ENCODE measurements around the gene IFNGR2. TPM values are rescaled to one million over a fixed set of nuclear protein-coding genes. Genes with fewer than 3 reads are reported as not detected.
A peak's percentile ranks its signal among the peaks of the same experiment; 100 is the strongest.
"Not testable (repeated sequence)": the region's sequence is repeated elsewhere in the genome, so short reads cannot be mapped to it uniquely, and the experiment has no call there.

Gene IFNGR2
- total and polyA plus RNA-seq, 2 donors (not counting 1 experiment from before 2014, with no cell fraction given), result 50.7 to 57.6 TPM

- H4K20me1 ChIP-seq (ENCODE audit: control insufficient read depth, extremely low read depth, insufficient read depth, low read length), result no peaks in the 10 kb centered on the region
- peak overlapping the region; percentile 18 for H3K27ac ChIP-seq (ENCODE audit: insufficient read depth, low read length)
- no peaks in the 10 kb centered on the region for H3K79me2 ChIP-seq (ENCODE audit: control insufficient read depth, insufficient read depth, low read length)
- TF ChIP-seq, protein P1, sequence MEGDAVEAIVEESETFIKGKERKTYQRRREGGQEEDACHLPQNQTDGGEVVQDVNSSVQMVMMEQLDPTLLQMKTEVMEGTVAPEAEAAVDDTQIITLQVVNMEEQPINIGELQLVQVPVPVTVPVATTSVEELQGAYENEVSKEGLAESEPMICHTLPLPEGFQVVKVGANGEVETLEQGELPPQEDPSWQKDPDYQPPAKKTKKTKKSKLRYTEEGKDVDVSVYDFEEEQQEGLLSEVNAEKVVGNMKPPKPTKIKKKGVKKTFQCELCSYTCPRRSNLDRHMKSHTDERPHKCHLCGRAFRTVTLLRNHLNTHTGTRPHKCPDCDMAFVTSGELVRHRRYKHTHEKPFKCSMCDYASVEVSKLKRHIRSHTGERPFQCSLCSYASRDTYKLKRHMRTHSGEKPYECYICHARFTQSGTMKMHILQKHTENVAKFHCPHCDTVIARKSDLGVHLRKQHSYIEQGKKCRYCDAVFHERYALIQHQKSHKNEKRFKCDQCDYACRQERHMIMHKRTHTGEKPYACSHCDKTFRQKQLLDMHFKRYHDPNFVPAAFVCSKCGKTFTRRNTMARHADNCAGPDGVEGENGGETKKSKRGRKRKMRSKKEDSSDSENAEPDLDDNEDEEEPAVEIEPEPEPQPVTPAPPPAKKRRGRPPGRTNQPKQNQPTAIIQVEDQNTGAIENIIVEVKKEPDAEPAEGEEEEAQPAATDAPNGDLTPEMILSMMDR (conservative IDR thresholded peaks at IDR 0.05 in 1 of 2, IDR thresholded peaks at IDR 0.05 in 1 of 2; ENCODE audit: low read depth in 1 of 2, low read length in 2 of 2), result no peak
- no peak for TF ChIP-seq EZH2 (IDR thresholded peaks at IDR 0.05; ENCODE audit: low read length, missing control alignments)
- H3K4me1 ChIP-seq (ENCODE audit: control insufficient read depth, extremely low read depth, insufficient read depth, low read length), result peaks cover 12% of the 10 kb centered on the region
- H3K4me2 ChIP-seq (ENCODE audit: extremely low read depth, insufficient read depth, low read length), result peak overlapping the region; percentile 19
- no peak overlapping the region for H3K4me3 ChIP-seq (replicated peaks in 1 of 4; ENCODE audit: control extremely low read depth in 1 of 4, insufficient read depth in 1 of 4, low read depth in 3 of 4, low read length in 4 of 4)
- no peaks in the 10 kb centered on the region for H3K36me3 ChIP-seq (ENCODE audit: control insufficient read depth, insufficient read depth, low read length)
- H3K27me3 ChIP-seq (ENCODE audit: control insufficient read depth, insufficient read depth, low read length), result no peaks in the 10 kb centered on the region
- no peak overlapping the region for H3K9ac ChIP-seq (ENCODE audit: insufficient read depth, low read length)
- no peak overlapping the region for H2AFZ ChIP-seq (ENCODE audit: low read length)
- H3K9me3 ChIP-seq (ENCODE audit: control insufficient read depth, insufficient read depth, low read depth, low read length), result no peaks in the 10 kb centered on the region
- peak; percentile 92 to 95 for DNase-seq (ENCODE audit: low read depth in 2 of 2)
Observed at GRCh38 chr21:33380483-33380998, 22.7 kb upstream of the IFNGR2 start.

DNA sequence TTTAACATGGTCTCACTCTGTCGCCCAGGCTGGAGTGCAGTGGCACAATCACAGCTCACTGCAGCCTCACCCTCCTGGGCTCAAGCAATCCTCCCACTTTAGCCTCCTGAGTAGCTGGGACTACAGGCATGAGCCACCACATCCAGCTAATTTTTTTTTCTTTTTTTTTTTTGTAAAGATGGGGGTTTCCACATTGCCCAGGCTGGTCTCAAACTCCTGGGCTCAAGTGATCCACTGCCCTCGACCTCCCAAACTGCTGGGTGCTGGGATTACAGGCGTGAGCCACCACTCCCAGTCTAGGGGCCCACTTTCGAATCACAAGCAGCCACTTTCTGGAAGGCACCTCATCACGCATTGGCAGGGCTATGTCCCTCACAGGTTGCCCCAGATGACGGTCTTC, 21.8 kb upstream of the IFNGR2 start:
- H3K27ac ChIP-seq (ENCODE audit: insufficient read depth, low read length); H3K4me2 ChIP-seq (ENCODE audit: extremely low read depth, insufficient read depth, low read length); H3K4me3 ChIP-seq (replicated peaks in 1 of 4; ENCODE audit: control extremely low read depth in 1 of 4, insufficient read depth in 1 of 4, low read depth in 3 of 4, low read length in 4 of 4); H3K9ac ChIP-seq (ENCODE audit: insufficient read depth, low read length); DNase-seq (ENCODE audit: low read depth in 2 of 2); H2AFZ ChIP-seq (ENCODE audit: low read length); H3K9me3 ChIP-seq (ENCODE audit: control insufficient read depth, insufficient read depth, low read depth, low read length); H3K36me3 ChIP-seq (ENCODE audit: control insufficient read depth, insufficient read depth, low read length); H3K79me2 ChIP-seq (ENCODE audit: control insufficient read depth, insufficient read depth, low read length); H3K27me3 ChIP-seq (ENCODE audit: control insufficient read depth, insufficient read depth, low read length); H4K20me1 ChIP-seq (ENCODE audit: control insufficient read depth, extremely low read depth, insufficient read depth, low read length): not testable (repeated sequence)
- peaks cover 12% of the 10 kb centered on the region for H3K4me1 ChIP-seq (ENCODE audit: control insufficient read depth, extremely low read depth, insufficient read depth, low read length)

DNA sequence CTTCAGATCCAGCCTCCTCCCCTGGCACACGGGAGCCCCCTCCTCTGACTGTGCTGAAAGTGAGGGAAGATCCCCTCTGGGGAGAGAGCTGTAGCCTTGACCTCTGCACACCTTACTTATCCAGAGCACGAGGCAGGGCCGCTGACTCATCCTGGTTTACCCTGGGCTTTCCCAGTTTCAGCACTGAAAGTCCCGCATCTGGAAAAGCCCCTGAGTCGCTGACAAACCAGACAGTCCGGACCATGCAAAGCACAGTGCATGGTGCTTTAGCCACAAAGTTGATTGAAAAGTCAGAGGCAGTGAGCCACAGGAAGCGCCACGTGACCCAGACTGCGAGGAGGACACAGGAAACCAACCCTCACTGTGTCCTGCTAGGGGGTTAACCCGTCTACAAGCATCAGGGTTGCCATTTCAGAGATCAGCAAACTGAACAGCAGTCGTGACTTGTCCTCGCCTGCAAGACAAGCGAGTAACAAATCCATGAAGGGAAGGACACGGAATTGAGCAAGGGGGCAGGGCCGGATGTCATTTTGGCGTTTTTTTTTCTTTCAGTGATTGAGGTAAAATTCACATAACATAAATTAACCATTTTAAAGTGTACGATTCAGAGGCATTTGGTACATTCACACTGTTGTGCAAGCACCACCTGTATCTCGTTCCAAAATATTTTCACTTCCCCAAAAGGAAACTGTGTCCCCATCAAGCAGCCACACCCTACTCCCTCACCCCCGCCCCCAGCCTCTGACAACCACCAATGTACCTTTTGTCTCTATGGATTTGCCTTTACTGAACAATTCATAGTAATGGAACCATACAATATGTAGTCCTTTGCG, 19.9 kb upstream of the IFNGR2 start:
- peak; percentile 74 to 83 for DNase-seq (ENCODE audit: low read depth in 2 of 2)
- peaks cover 12% of the 10 kb centered on the region for H3K4me1 ChIP-seq (ENCODE audit: control insufficient read depth, extremely low read depth, insufficient read depth, low read length)
- H3K79me2 ChIP-seq (ENCODE audit: control insufficient read depth, insufficient read depth, low read length), result no peaks in the 10 kb centered on the region
- no peak overlapping the region for H3K9ac ChIP-seq (ENCODE audit: insufficient read depth, low read length)
- H3K36me3 ChIP-seq (ENCODE audit: control insufficient read depth, insufficient read depth, low read length), result no peaks in the 10 kb centered on the region
- TF ChIP-seq, protein P1 (conservative IDR thresholded peaks at IDR 0.05 in 1 of 2, IDR thresholded peaks at IDR 0.05 in 1 of 2; ENCODE audit: low read depth in 1 of 2, low read length in 2 of 2), result no peak
- H3K27me3 ChIP-seq (ENCODE audit: control insufficient read depth, insufficient read depth, low read length), result no peaks in the 10 kb centered on the region
- peak overlapping the region; percentile 40 for H3K27ac ChIP-seq (ENCODE audit: insufficient read depth, low read length)
- H3K9me3 ChIP-seq (ENCODE audit: control insufficient read depth, insufficient read depth, low read depth, low read length), result no peaks in the 10 kb centered on the region
- no peak overlapping the region for H3K4me3 ChIP-seq (replicated peaks in 1 of 4; ENCODE audit: control extremely low read depth in 1 of 4, insufficient read depth in 1 of 4, low read depth in 3 of 4, low read length in 4 of 4)
- no peaks in the 10 kb centered on the region for H4K20me1 ChIP-seq (ENCODE audit: control insufficient read depth, extremely low read depth, insufficient read depth, low read length)
- H3K4me2 ChIP-seq (ENCODE audit: extremely low read depth, insufficient read depth, low read length), result peak overlapping the region; percentile 28
- peak overlapping the region; percentile 70 for H2AFZ ChIP-seq (ENCODE audit: low read length)
